ENCODE measurements around the gene PER1. TPM values are rescaled to one million over a fixed set of nuclear protein-coding genes. Genes with fewer than 3 reads are reported as not detected.

PER1 gene
- total and polyA plus RNA-seq, 10 of the 15 experiments (the other 5 are each of a cell fraction or from before 2014, with no cell fraction given): 0.02 to 25.1 (median 5.4) TPM

GRCh38 chr17:8152112-8152775 lies at the start of gene PER1 (continued):
- TF ChIP-seq ZNF622 (IDR thresholded peaks at IDR 0.05) (no peak), SKIL (IDR thresholded peaks at IDR 0.05; ENCODE audit: low read depth, poor library complexity, severe bottlenecking) (no peak), NFYA (IDR thresholded peaks at IDR 0.05; ENCODE audit: borderline replicate concordance, low read depth, low read length) (no peak), ZBTB33 (IDR thresholded peaks at IDR 0.05) (no peak), SIN3A (IDR thresholded peaks at IDR 0.05; ENCODE audit: low read depth, low read length) (0 out of 2 replicates have a peak, but pooled peaks have one; percentile 21), CHD4 (IDR thresholded peaks at IDR 0.05) (no peak), RBBP5 (conservative IDR thresholded peaks at IDR 0.05) (no peak), CREB1 (IDR thresholded peaks at IDR 0.05; ENCODE audit: low read depth) (peak; percentile 67), EED (IDR thresholded peaks at IDR 0.05; ENCODE audit: low read depth) (no peak), IRF4 (IDR thresholded peaks at IDR 0.05; ENCODE audit: low read depth, low read length) (no peak), ATF3 (IDR thresholded peaks at IDR 0.05; ENCODE audit: borderline replicate concordance, extremely low read depth, low read depth, low read length) (0 out of 2 replicates have a peak, but pooled peaks have one; percentile 2), NFYB (IDR thresholded peaks at IDR 0.05; ENCODE audit: insufficient read depth, low read depth, low read length) (peak; percentile 86), EGR1 (IDR thresholded peaks at IDR 0.05; ENCODE audit: borderline replicate concordance in 1 of 2, low read depth in 2 of 2, low read length in 2 of 2) (no peak), ZBTB40 (IDR thresholded peaks at IDR 0.05; ENCODE audit: borderline replicate concordance) (no peak), ZZZ3 (IDR thresholded peaks at IDR 0.05; ENCODE audit: control insufficient read depth, insufficient read length, low read depth) (no peak), RCOR1 (conservative IDR thresholded peaks at IDR 0.05; ENCODE audit: low read depth, low read length) (no peak), USF1 (IDR thresholded peaks at IDR 0.05; ENCODE audit: borderline replicate concordance, extremely low read length, insufficient read depth, low read depth, low read length) (no peak), BACH1 (IDR thresholded peaks at IDR 0.05; ENCODE audit: borderline replicate concordance) (peak; percentile 83), ESRRA (IDR thresholded peaks at IDR 0.05; ENCODE audit: low read length) (no peak), ZNF217 (IDR thresholded peaks at IDR 0.05) (no peak), MAX (IDR thresholded peaks at IDR 0.05; ENCODE audit: low read depth, low read length) (peak; percentile 90)
